Activated CD4-positive, alpha-beta T cell treated with anti-CD3 and anti-CD28 coated beads, Interleukin-2, amount 10 ng/mL, durations not matched to agents 7 days and 5 days (primary cell): ENCODE data around the gene BMS1. TPM values are rescaled to one million over a fixed set of nuclear protein-coding genes. Genes with fewer than 3 reads are reported as not detected.
A peak's percentile ranks its signal among the peaks of the same experiment; 100 is the strongest.
"Not testable (repeated sequence)": the region's sequence is repeated elsewhere in the genome, so short reads cannot be mapped to it uniquely, and the experiment has no call there.

Experiments
- CTCF ChIA-PET: fragments of 350-600 bp; sonication (Branson Sonifier 250); formaldehyde crosslinking; loops from one replicate; lab custom pipeline; 2021; ENCODE audit warnings: antibody characterized with exemption; lab: Charles Lee
- POLR2A ChIA-PET: fragments of 350-600 bp; sonication (Branson Sonifier 250); formaldehyde crosslinking; loops from one replicate; lab custom pipeline; 2021; ENCODE audit warnings: antibody characterized with exemption; lab: Charles Lee
- DNase-seq: peaks from one replicate; pipeline ENCODE4 v3.0.0-alpha.2; 2020
- H3K27ac Mint-ChIP-seq: one replicate; pipeline ENCODE4 v1.8.0; 2021; ENCODE audit warnings: mild to moderate bottlenecking, moderate library complexity, mixed read lengths
- H3K27me3 Mint-ChIP-seq: one replicate; pipeline ENCODE4 v1.8.0; 2021; ENCODE audit warnings: mixed read lengths
- H3K36me3 Mint-ChIP-seq: one replicate; pipeline ENCODE4 v1.8.0; 2021; ENCODE audit warnings: low read depth, mixed read lengths
- H3K4me1 Mint-ChIP-seq: one replicate; pipeline ENCODE4 v1.8.0; 2021; ENCODE audit warnings: mixed read lengths
- H3K4me3 Mint-ChIP-seq: one replicate; pipeline ENCODE4 v1.8.0; 2021; ENCODE audit warnings: mild to moderate bottlenecking, moderate library complexity, mixed read lengths
- H3K9me3 Mint-ChIP-seq: one replicate; pipeline ENCODE4 v1.8.0; 2021; ENCODE audit warnings: mixed read lengths
- total RNA-seq, 2 experiments: library from RNA; stranded (reverse); gene quantifications; one replicate each; pipeline ENCODE4 v1.2.3, GENCODE V29; 2021

BMS1 gene
- total RNA-seq, 2 experiments from 2014 or later = 15.9 to 16.2 TPM

DNA sequence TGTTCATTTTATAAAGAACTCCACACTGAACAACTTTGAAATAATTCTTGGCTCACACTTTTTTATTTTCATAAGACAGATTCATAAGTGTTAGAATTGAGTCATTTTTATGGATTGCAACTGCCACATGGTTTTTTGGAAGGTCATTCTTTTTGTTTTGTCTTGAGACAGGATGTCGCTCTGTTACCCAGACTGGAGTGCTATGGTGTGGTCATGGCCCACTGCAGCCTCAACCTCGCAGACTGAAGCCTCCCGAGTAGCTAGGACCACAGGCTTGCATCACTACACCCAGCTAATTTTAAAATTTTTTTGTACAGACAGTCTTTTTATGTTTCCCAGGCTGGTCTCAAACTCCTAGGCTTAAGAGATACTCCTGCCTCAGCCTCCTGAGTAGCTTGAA lies 20.3 kb downstream of the BMS1 start:
- ChIA-PET POLR2A (no interaction called here), CTCF (no interaction called here)
- H3K9me3 Mint-ChIP-seq = no peaks in the 10 kb centered on the region

GRCh38 chr10:42809676-42810075 lies 27.1 kb downstream of the BMS1 start:
- Mint-ChIP-seq H3K4me3 (no peak overlapping the region), H3K9me3 (peaks cover 13% of the 10 kb centered on the region), H3K4me1 (peaks cover 10% of the 10 kb centered on the region), H3K27ac (no peak overlapping the region), H3K27me3 (no peaks in the 10 kb centered on the region), H3K36me3 (peaks cover 73% of the 10 kb centered on the region)
- CTCF ChIA-PET = interaction anchor here (0.7 kb wide), 1 partner anchor 171 kb away, joined by 4 read pairs; no protein-coding TSS in a partner anchor
- POLR2A ChIA-PET = no interaction called here
- no peak for DNase-seq

More for the DNA sequence above, 20.3 kb downstream of the BMS1 start:
- Mint-ChIP-seq H3K27me3 (no peaks in the 10 kb centered on the region), H3K4me3 (no peak overlapping the region), H3K4me1 (peaks cover 4% of the 10 kb centered on the region), H3K36me3 (peaks cover 74% of the 10 kb centered on the region), H3K27ac (no peak overlapping the region)
- DNase-seq = no peak

DNA sequence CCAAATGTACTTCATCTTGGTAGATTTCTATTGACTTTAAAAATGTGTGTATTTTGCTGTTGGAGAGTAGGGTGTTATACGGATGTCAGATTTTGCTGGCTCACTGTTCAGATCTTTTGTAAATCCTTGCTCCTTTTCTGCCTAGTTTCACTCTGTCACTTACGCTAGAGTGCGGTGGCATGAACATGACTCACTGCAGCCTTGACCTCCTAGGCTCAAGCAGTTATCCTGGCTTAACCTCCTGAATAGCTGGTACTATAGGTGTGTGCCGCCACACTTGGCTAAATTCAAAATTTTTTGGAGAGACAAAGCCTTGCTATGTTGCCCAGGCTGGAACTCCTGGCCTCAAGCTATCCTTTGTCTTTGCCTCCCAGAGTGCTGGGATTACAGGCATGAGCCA lies 29.4 kb downstream of the BMS1 start:
- ChIA-PET CTCF (no interaction called here), POLR2A (no interaction called here)
- no peak for DNase-seq
- Mint-ChIP-seq H3K27ac (no peak overlapping the region), H3K9me3 (peaks cover 13% of the 10 kb centered on the region), H3K27me3 (no peaks in the 10 kb centered on the region), H3K4me1 (peaks cover 10% of the 10 kb centered on the region), H3K36me3 (peaks cover 75% of the 10 kb centered on the region), H3K4me3 (no peak overlapping the region)

GRCh38 chr10:42813989-42814687 lies 31.5 kb downstream of the BMS1 start:
- peaks cover 78% of the 10 kb centered on the region for H3K36me3 Mint-ChIP-seq
- CTCF ChIA-PET, H3K27me3 Mint-ChIP-seq, H3K4me1 Mint-ChIP-seq, H3K4me3 Mint-ChIP-seq, H3K27ac Mint-ChIP-seq, POLR2A ChIA-PET, DNase-seq: not testable (repeated sequence)
- peaks cover 13% of the 10 kb centered on the region for H3K9me3 Mint-ChIP-seq

- H3K4me1 Mint-ChIP-seq, CTCF ChIA-PET, H3K27me3 Mint-ChIP-seq, H3K4me3 Mint-ChIP-seq, DNase-seq, H3K27ac Mint-ChIP-seq, POLR2A ChIA-PET: not testable (repeated sequence)
- Mint-ChIP-seq H3K9me3 (peaks cover 13% of the 10 kb centered on the region), H3K36me3 (peaks cover 76% of the 10 kb centered on the region)
These were observed 33.7 kb downstream of the BMS1 start for GRCh38 chr10:42816334-42816733.

DNA sequence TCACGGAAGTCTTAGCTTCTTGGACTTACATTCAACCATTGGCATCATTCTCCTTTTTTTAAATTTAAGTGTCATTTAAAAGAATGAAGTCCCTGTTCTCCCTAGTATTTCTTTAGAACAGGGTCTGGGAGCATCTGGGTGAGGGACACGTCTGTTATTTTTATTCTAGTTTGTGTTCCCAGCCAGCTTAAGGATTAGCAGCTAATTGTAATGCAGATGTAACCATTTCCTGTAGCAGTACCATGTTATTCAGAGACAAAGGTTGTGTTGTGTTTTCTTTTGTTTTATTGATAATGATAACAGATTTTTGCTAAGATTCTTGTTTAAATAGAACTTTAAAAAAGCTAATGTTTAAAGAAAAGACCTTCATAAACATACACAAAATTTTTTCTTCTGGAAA lies 34.3 kb downstream of the BMS1 start:
- CTCF ChIA-PET = no interaction called here
- Mint-ChIP-seq H3K36me3 (peaks cover 74% of the 10 kb centered on the region), H3K4me1 (peaks cover 10% of the 10 kb centered on the region), H3K4me3 (no peak overlapping the region), H3K27me3 (no peaks in the 10 kb centered on the region), H3K27ac (no peak overlapping the region), H3K9me3 (peaks cover 13% of the 10 kb centered on the region)
- DNase-seq = no peak
- POLR2A ChIA-PET = no interaction called here

- DNase-seq, H3K27ac Mint-ChIP-seq, H3K4me3 Mint-ChIP-seq, H3K4me1 Mint-ChIP-seq, POLR2A ChIA-PET, CTCF ChIA-PET, H3K27me3 Mint-ChIP-seq: not testable (repeated sequence)
- H3K36me3 Mint-ChIP-seq = peaks cover 72% of the 10 kb centered on the region
- peaks cover 12% of the 10 kb centered on the region for H3K9me3 Mint-ChIP-seq
These were observed 34.8 kb downstream of the BMS1 start for GRCh38 chr10:42817417-42817816.

- DNase-seq, POLR2A ChIA-PET, CTCF ChIA-PET, H3K27me3 Mint-ChIP-seq, H3K27ac Mint-ChIP-seq, H3K9me3 Mint-ChIP-seq, H3K4me3 Mint-ChIP-seq, H3K4me1 Mint-ChIP-seq: not testable (repeated sequence)
- H3K36me3 Mint-ChIP-seq = peaks cover 60% of the 10 kb centered on the region
These were observed 44.2 kb downstream of the BMS1 start for GRCh38 chr10:42826759-42827158.

DNA sequence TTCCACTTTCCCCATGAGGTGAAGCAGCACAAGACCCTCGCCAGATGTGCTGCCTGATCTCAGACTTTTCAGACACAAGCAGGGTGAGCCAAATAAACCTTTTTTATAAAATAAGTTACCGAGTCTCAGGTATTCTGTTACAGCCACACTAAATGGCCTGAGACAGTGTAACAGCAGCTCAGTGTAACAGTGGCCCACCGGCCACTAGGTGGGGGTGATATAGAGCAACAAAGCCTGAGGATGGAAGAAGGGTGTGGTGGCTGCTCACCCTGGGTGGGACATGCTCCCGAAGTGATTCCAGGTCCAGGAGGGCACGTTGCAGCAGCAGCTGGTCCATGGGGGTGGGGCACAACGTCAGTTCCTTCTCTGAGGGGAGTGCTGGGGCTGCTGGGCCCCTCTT lies 44.6 kb downstream of the BMS1 start:
- Mint-ChIP-seq H3K27ac (no peak overlapping the region), H3K36me3 (peaks cover 63% of the 10 kb centered on the region), H3K27me3 (no peaks in the 10 kb centered on the region), H3K4me3 (no peak overlapping the region), H3K9me3 (no peaks in the 10 kb centered on the region), H3K4me1 (no peaks in the 10 kb centered on the region)
- CTCF ChIA-PET = no interaction called here
- POLR2A ChIA-PET = no interaction called here
- DNase-seq = no peak

- H3K27me3 Mint-ChIP-seq, CTCF ChIA-PET, POLR2A ChIA-PET, H3K9me3 Mint-ChIP-seq, H3K4me3 Mint-ChIP-seq, H3K4me1 Mint-ChIP-seq, DNase-seq, H3K27ac Mint-ChIP-seq: not testable (repeated sequence)
- H3K36me3 Mint-ChIP-seq = peaks cover 51% of the 10 kb centered on the region
These were observed 45.8 kb downstream of the BMS1 start for GRCh38 chr10:42828391-42828790.

GRCh38 chr10:42830237-42830636 lies 47.6 kb downstream of the BMS1 start:
- ChIA-PET CTCF (no interaction called here), POLR2A (no interaction called here)
- H3K27ac Mint-ChIP-seq = peak overlapping the region; percentile 25
- H3K4me3 Mint-ChIP-seq = no peak overlapping the region
- no peak for DNase-seq
- H3K36me3 Mint-ChIP-seq = peaks cover 36% of the 10 kb centered on the region
- H3K27me3 Mint-ChIP-seq = no peaks in the 10 kb centered on the region
- no peaks in the 10 kb centered on the region for H3K4me1 Mint-ChIP-seq
- H3K9me3 Mint-ChIP-seq = no peaks in the 10 kb centered on the region

GRCh38 chr10:42836096-42836495 lies 53.5 kb downstream of the BMS1 start:
- no peak overlapping the region for H3K4me3 Mint-ChIP-seq
- peaks cover 4% of the 10 kb centered on the region for H3K4me1 Mint-ChIP-seq
- H3K27me3 Mint-ChIP-seq = peaks cover 21% of the 10 kb centered on the region
- no peaks in the 10 kb centered on the region for H3K9me3 Mint-ChIP-seq
- POLR2A ChIA-PET = no interaction called here
- CTCF ChIA-PET = no interaction called here
- no peak overlapping the region for H3K27ac Mint-ChIP-seq
- DNase-seq = no peak
- H3K36me3 Mint-ChIP-seq = peaks cover 8% of the 10 kb centered on the region

GRCh38 chr10:42836771-42837468 lies 54.3 kb downstream of the BMS1 start:
- Mint-ChIP-seq H3K4me1 (peaks cover 4% of the 10 kb centered on the region), H3K4me3 (peak overlapping the region; percentile 27), H3K27ac (no peak overlapping the region), H3K9me3 (no peaks in the 10 kb centered on the region), H3K36me3 (peaks cover 2% of the 10 kb centered on the region), H3K27me3 (peaks cover 21% of the 10 kb centered on the region)
- ChIA-PET CTCF (no interaction called here), POLR2A (interaction anchor here (0.6 kb wide), 1 partner anchor 44 kb away, joined by 3 read pairs; no protein-coding TSS in a partner anchor)
- DNase-seq = no peak
